HepG2 (cell line): ENCODE data around the gene ABHD17B. TPM values are rescaled to one million over a fixed set of nuclear protein-coding genes. Genes with fewer than 3 reads are reported as not detected.
A peak's percentile ranks its signal among the peaks of the same experiment; 100 is the strongest.
"Not testable (repeated sequence)": the region's sequence is repeated elsewhere in the genome, so short reads cannot be mapped to it uniquely, and the experiment has no call there.

Experiments
- ATAC-seq: fragments of 200-7000 bp; cut with Tn5 transposase; 3 replicates; pipeline ENCODE4 v1.9.1; 2020; ENCODE audit warnings: mild to moderate bottlenecking, moderate library complexity
- BruUV-seq: library from RNA; stranded (reverse); fragments of 400-500 nt; replicated peaks from 2 replicates; lab custom pipeline; 2021; lab: Mats Ljungman, UMichigan
- CTCF ChIA-PET: fragments of 300-600 bp; formaldehyde crosslinking; extraction: SDS; loops from one replicate; lab custom pipeline; 2021; ENCODE audit warnings: low total read pairs, inconsistent platforms, low intra/inter-chr PET ratio; lab: Yijun Ruan, JAX
- POLR2A ChIA-PET: fragments of 350-600 bp; sonication (Branson Sonifier 250); formaldehyde crosslinking; loops from one replicate; lab custom pipeline; 2020; ENCODE audit warnings: antibody characterized with exemption, inconsistent platforms; lab: Yijun Ruan, JAX
- DNase-seq: peaks from one replicate; pipeline ENCODE4 v3.0.0-alpha.2; 2015; ENCODE audit warnings: low spot score
- FAIRE-seq: peaks from 3 replicates; lab custom pipeline; 2011; peaks lifted over from hg19 to GRCh38; lab: Jason Lieb, UNC
- H2AFZ ChIP-seq: one replicate; pipeline ENCODE4 v1.6.1; 2011; ENCODE audit warnings: low read length, inconsistent platforms
- H3K27ac ChIP-seq: fragments of 300-600 bp; 3 replicates; pipeline ENCODE4 v1.8.0; 2011; ENCODE audit warnings: mixed run types, mild to moderate bottlenecking, mixed read lengths, low read length, inconsistent platforms; ENCODE audit not compliant: insufficient read depth; ENCODE audit errors: extremely low read length
- H3K27me3 ChIP-seq, 2 experiments: fragments of 200-600 bp in 1 of 2; 2 replicates in 1 of 2; 3 replicates in 1 of 2; pipeline versions ENCODE4 v1.6.0 to v1.8.0; 2011; ENCODE audit warnings: low read length in 2 of 2, mild to moderate bottlenecking in 2 of 2, moderate library complexity in 2 of 2, inconsistent platforms in 1 of 2; ENCODE audit not compliant: insufficient read depth in 2 of 2, control insufficient read depth in 1 of 2
- H3K36me3 ChIP-seq, 2 experiments: fragments of 200-600 bp in 1 of 2; replicated peaks in 1 of 2; 2 replicates in 1 of 2; 3 replicates in 1 of 2; pipeline versions ENCODE4 v1.5.1 to v1.8.0; 2011; ENCODE audit warnings: low read length in 2 of 2, inconsistent platforms in 1 of 2; ENCODE audit not compliant: insufficient read depth in 2 of 2, control insufficient read depth in 1 of 2
- H3K4me1 ChIP-seq: 2 replicates; pipeline ENCODE4 v1.5.1; 2012; ENCODE audit warnings: low read length, inconsistent platforms; ENCODE audit not compliant: insufficient read depth
- H3K4me2 ChIP-seq: 2 replicates; pipeline ENCODE4 v1.6.0; 2011; ENCODE audit warnings: low read depth, low read length, inconsistent platforms
- H3K4me3 ChIP-seq, 3 experiments: fragments of 200-600 bp in 1 of 3; sonication (generic), shearing (Covaris generic) in 1 of 3; replicated peaks in 1 of 3; 2 replicates each; pipeline ENCODE4 v1.5.1; 2011 to 2016; ENCODE audit warnings: low read length in 3 of 3, inconsistent platforms in 2 of 3, low read depth in 2 of 3, mild to moderate bottlenecking in 2 of 3, control low read depth in 1 of 3, mixed read lengths in 1 of 3; ENCODE audit not compliant: insufficient read depth in 1 of 3
- H3K79me2 ChIP-seq: one replicate; pipeline ENCODE4 v1.6.1; 2011; ENCODE audit warnings: low read length, inconsistent platforms; ENCODE audit not compliant: insufficient read depth
- H3K9ac ChIP-seq: 2 replicates; pipeline ENCODE4 v1.6.0; 2011; ENCODE audit warnings: mild to moderate bottlenecking, low read depth, low read length, inconsistent platforms; ENCODE audit not compliant: insufficient read depth
- H3K9me3 ChIP-seq: 2 replicates; pipeline ENCODE4 v1.5.1; 2012; ENCODE audit warnings: mild to moderate bottlenecking, low read length
- H4K20me1 ChIP-seq: 2 replicates; pipeline ENCODE4 v1.6.0; 2011; ENCODE audit warnings: inconsistent platforms, mild to moderate bottlenecking, low read length, moderate library complexity; ENCODE audit not compliant: insufficient read depth
- ZNF24 ChIP-seq: fragments of 450-650 bp; IDR thresholded peaks from 2 replicates; pipeline ENCODE4 v1.6.1; 2017; ENCODE audit warnings: antibody characterized with exemption, mild to moderate bottlenecking
- WGBS: methylation state at CpG from one replicate; pipeline ENCODE4 v1.1.6; 2017; ENCODE audit warnings: low lambda C conversion rate; 5-methylcytosine and 5-hydroxymethylcytosine counted together
- in situ Hi-C: cut with HindIII; loops from 2 replicates; pipeline ENCODE4 v1.10.0; 2017; ENCODE audit warnings: low pct_unique_long_range_greater_than_20kb; ENCODE audit not compliant: extremely low pct_ligation_motif_present
- intact Hi-C: fragments of 100-400 bp; cut with micrococcal nuclease; formaldehyde crosslinking; loops from one replicate; pipeline ENCODE4 v1.10.0; 2022; ENCODE audit not compliant: unreplicated experiment
- polyA plus RNA-seq, 8 experiments: library from polyadenylated mRNA; depleted of rRNA in 3 of 8; stranded (reverse) in 7 of 8; unstranded in 1 of 8; fragments of >200 nt; fragmentation: Illumina TruSeq in 4 of 8; extraction: Trizol in 4 of 8; gene quantifications; 2 replicates each; pipeline versions ENCODE4 v1.2.1 to v1.2.3, GENCODE V29; 2011 to 2016; ENCODE audit warnings: low read depth in 4 of 8, missing spikeins in 1 of 8, mixed read lengths in 1 of 8; ENCODE audit not compliant: insufficient read depth in 1 of 8
- total RNA-seq, 5 experiments: library from RNA; depleted of rRNA; stranded (reverse); fragments of >200 nt; fragmentation: Illumina TruSeq; extraction: Trizol; gene quantifications; 2 replicates each; pipeline ENCODE4 v1.2.3, GENCODE V29; 2016; ENCODE audit warnings: low read depth in 1 of 5
- TF ChIP-seq, protein P1 (sequence below): IDR thresholded peaks from 2 replicates; pipeline ENCODE4 v1.6.1; 2016; ENCODE audit warnings: low read depth

ABHD17B gene
- total and polyA plus RNA-seq, 2 of the 13 experiments (the other 11 are each of a cell fraction or from before 2014, with no cell fraction given): 11.3 to 22.0 TPM

DNA sequence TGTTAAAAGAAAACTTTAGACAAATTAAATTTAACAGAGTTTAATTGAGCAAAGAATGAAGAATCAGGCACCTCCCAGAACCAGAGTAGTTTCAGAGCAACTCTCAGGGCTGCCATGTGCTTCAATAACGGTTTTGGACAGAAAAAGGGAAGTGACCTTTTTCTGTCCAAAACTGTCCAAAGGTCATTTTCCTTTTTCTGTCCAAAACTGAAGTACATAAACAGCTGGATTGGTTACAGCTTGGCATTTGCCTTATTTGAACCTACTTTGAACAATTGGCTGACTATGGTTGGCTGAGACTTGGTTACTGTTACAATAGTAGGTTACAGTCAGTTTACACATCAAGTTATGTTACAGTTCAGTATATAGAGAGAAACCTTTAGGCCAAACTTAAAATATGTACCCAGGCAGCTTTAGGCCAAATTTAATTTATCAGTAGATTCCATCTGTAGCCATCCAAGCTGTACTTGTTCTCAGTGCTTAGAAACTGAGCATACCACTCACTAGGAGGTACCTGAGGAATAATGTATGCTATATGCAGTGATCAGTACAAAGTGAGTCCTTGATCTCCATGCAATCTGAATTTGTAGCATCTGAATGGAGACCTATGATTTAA, 44.4 kb upstream of the ABHD17B start:
- Histone ChIP-seq H4K20me1 (no peaks in the 10 kb centered on the region), H3K9ac (no peak overlapping the region), H3K79me2 (no peaks in the 10 kb centered on the region), H3K4me3 (no peak overlapping the region), H3K4me1 (no peaks in the 10 kb centered on the region), H3K36me3 (no peaks in the 10 kb centered on the region), H3K9me3 (no peaks in the 10 kb centered on the region), H2AFZ (no peak overlapping the region), H3K27me3 (no peaks in the 10 kb centered on the region), H3K4me2 (no peak overlapping the region), H3K27ac (no peak overlapping the region)
- POLR2A ChIA-PET: no interaction called here
- DNase-seq (no peak), ATAC-seq (no peak), FAIRE-seq (peak; percentile 21)
- TF ChIP-seq, protein P1, sequence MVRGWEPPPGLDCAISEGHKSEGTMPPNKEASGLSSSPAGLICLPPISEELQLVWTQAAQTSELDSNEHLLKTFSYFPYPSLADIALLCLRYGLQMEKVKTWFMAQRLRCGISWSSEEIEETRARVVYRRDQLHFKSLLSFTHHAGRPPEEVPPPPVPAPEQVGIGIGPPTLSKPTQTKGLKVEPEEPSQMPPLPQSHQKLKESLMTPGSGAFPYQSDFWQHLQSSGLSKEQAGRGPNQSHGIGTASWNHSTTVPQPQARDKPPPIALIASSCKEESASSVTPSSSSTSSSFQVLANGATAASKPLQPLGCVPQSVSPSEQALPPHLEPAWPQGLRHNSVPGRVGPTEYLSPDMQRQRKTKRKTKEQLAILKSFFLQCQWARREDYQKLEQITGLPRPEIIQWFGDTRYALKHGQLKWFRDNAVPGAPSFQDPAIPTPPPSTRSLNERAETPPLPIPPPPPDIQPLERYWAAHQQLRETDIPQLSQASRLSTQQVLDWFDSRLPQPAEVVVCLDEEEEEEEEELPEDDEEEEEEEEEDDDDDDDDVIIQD (CRISPR knock-in tag): peak; percentile 39; the same call in 1 of the 2 replicates
- TF ChIP-seq ZNF24: no peak
- CTCF ChIA-PET: no interaction called here
- intact Hi-C loops: no loop called here
- WGBS: 100% methylated on average over 1 of the region's 1 CpG
- BruUV-seq: no TSS peak
- in situ Hi-C loops: no loop called here

DNA sequence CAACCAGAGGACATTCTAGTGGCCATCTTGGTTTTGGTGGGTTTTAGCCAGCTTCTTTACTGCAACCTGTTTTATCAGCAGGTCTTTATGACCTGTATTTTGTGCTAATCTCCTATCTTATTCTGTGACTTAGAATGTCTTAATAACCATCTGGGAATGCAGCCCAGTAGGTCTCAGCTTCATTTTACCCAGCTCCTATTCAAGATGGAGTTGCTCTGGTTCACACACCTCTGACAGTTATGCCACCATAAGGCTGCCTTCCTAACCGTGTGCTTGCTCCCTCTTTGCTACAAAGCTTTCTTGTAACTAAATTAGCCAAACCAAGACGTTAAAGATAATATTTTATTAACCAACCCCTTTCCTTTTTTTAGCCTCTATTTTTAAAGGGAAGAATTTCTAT, 43.7 kb upstream of the ABHD17B start:
- H3K4me2 ChIP-seq, H4K20me1 ChIP-seq, FAIRE-seq, H3K79me2 ChIP-seq, H3K4me1 ChIP-seq, H2AFZ ChIP-seq, H3K27ac ChIP-seq, H3K36me3 ChIP-seq, H3K9ac ChIP-seq, BruUV-seq, H3K27me3 ChIP-seq, H3K4me3 ChIP-seq, DNase-seq, ATAC-seq, intact Hi-C loops, CTCF ChIA-PET, H3K9me3 ChIP-seq, in situ Hi-C loops, POLR2A ChIA-PET: not testable (repeated sequence)
- 99% methylated on average over 2 of the region's 2 CpGs for WGBS
